H1 (cell line): ENCODE data around the gene PCDH9. TPM values are rescaled to one million over a fixed set of nuclear protein-coding genes. Genes with fewer than 3 reads are reported as not detected.

Source experiments
- CTCF ChIA-PET: fragments of 300-600 bp; sonication (Branson Sonifier 250); formaldehyde crosslinking; loops from one replicate; lab custom pipeline; 2021; ENCODE audit not compliant: partially characterized antibody; lab: Charles Lee
- POLR2A ChIA-PET: fragments of 300-600 bp; sonication (Branson Sonifier 250); formaldehyde crosslinking; loops from one replicate; lab custom pipeline; 2021; ENCODE audit warnings: inconsistent platforms; ENCODE audit not compliant: partially characterized antibody; lab: Charles Lee
- DNase-seq, 2 experiments: peaks; one replicate each; pipeline versions ENCODE4 v3.0.0 to v3.0.0-alpha.2; 2010 to 2022; ENCODE audit warnings: low spot score in 2 of 2, low read depth in 1 of 2, mixed read lengths in 1 of 2
- FAIRE-seq: peaks from 2 replicates; lab custom pipeline; 2011; peaks lifted over from hg19 to GRCh38; lab: Jason Lieb, UNC
- H2AFZ ChIP-seq: 2 replicates; pipeline ENCODE4 v1.8.1; 2012; ENCODE audit warnings: low read length, inconsistent platforms
- H2AK5ac ChIP-seq: 2 replicates; pipeline ENCODE4 v1.6.1; 2013; ENCODE audit warnings: low read depth, low read length
- H2BK120ac ChIP-seq: replicated peaks from 2 replicates; pipeline ENCODE3; 2013; ENCODE audit warnings: low read depth, low read length, inconsistent platforms
- H2BK12ac ChIP-seq: 2 replicates; pipeline ENCODE4 v1.6.1; 2013; ENCODE audit warnings: low read depth, low read length
- H2BK15ac ChIP-seq: 2 replicates; pipeline ENCODE4 v1.6.1; 2013; ENCODE audit warnings: low read length
- H2BK20ac ChIP-seq: 2 replicates; pipeline ENCODE4 v1.6.1; 2013; ENCODE audit warnings: low read length
- H2BK5ac ChIP-seq: 2 replicates; pipeline ENCODE4 v1.6.1; 2013; ENCODE audit warnings: low read depth, low read length
- H3K14ac ChIP-seq: 2 replicates; pipeline ENCODE4 v1.6.1; 2013; ENCODE audit warnings: inconsistent platforms; ENCODE audit not compliant: insufficient read length
- H3K18ac ChIP-seq: 2 replicates; pipeline ENCODE4 v1.6.1; 2013; ENCODE audit warnings: low read length; ENCODE audit errors: extremely low read depth
- H3K23ac ChIP-seq: 2 replicates; pipeline ENCODE4 v1.6.1; 2013; ENCODE audit warnings: inconsistent platforms; ENCODE audit not compliant: insufficient read length
- H3K23me2 ChIP-seq: 2 replicates; pipeline ENCODE4 v1.6.1; 2013; ENCODE audit warnings: low read depth, low read length
- H3K27ac ChIP-seq: 2 replicates; pipeline ENCODE4 v1.6.1; 2011; ENCODE audit warnings: low read depth, low read length, inconsistent platforms
- H3K27me3 ChIP-seq, 4 experiments: replicated peaks in 1 of 4; 1 replicate in 1 of 4; 2 replicates in 3 of 4; pipeline versions ENCODE4 v1.6.1 to v1.8.1; 2011 to 2013; ENCODE audit warnings: low read length in 3 of 4, mild to moderate bottlenecking in 3 of 4, inconsistent platforms in 2 of 4, mixed read lengths in 2 of 4, moderate library complexity in 1 of 4; ENCODE audit not compliant: control insufficient read depth in 3 of 4, insufficient read depth in 3 of 4; ENCODE audit errors: extremely low read depth in 1 of 4
- H3K36me3 ChIP-seq, 4 experiments: 2 replicates each; pipeline versions ENCODE4 v1.6.1 to v1.8.1; 2011 to 2013; ENCODE audit warnings: mild to moderate bottlenecking in 4 of 4, low read length in 3 of 4, moderate library complexity in 2 of 4, control low read depth in 1 of 4, inconsistent platforms in 1 of 4; ENCODE audit not compliant: insufficient read depth in 4 of 4, control insufficient read depth in 2 of 4
- H3K4ac ChIP-seq: replicated peaks from 2 replicates; pipeline ENCODE3; 2013; ENCODE audit warnings: low read length, low read depth, mixed read lengths, inconsistent platforms; ENCODE audit not compliant: insufficient read length
- H3K4me1 ChIP-seq, 4 experiments: replicated peaks in 1 of 4; 1 replicate in 1 of 4; 2 replicates in 3 of 4; pipeline versions ENCODE4 v1.6.1 to v1.8.1; 2011 to 2013; ENCODE audit warnings: low read length in 3 of 4, inconsistent platforms in 2 of 4, mixed read lengths in 1 of 4; ENCODE audit not compliant: insufficient read depth in 4 of 4, control insufficient read depth in 3 of 4
- H3K4me2 ChIP-seq, 2 experiments: 2 replicates each; pipeline versions ENCODE4 v1.6.1 to v1.8.1; 2011 to 2013; ENCODE audit warnings: low read depth in 2 of 2, low read length in 2 of 2, control low read depth in 1 of 2, inconsistent platforms in 1 of 2, mild to moderate bottlenecking in 1 of 2; ENCODE audit not compliant: insufficient read depth in 1 of 2
- H3K4me3 ChIP-seq, 4 experiments: fragments of 200-600, 300-600 bp in 1 of 4; sonication (generic), shearing (Covaris generic), sonication (Bioruptor Twin) in 1 of 4; 2 replicates each; pipeline versions ENCODE4 v1.5.1 to v1.8.1; 2011 to 2016; ENCODE audit warnings: low read length in 4 of 4, low read depth in 3 of 4, control low read depth in 2 of 4, inconsistent platforms in 2 of 4, mild to moderate bottlenecking in 2 of 4, mixed read lengths in 1 of 4, moderate library complexity in 1 of 4; ENCODE audit not compliant: insufficient read depth in 2 of 4; ENCODE audit errors: extremely low read depth in 1 of 4
- H3K56ac ChIP-seq: replicated peaks from 2 replicates; pipeline ENCODE3; 2013; ENCODE audit warnings: low read depth, mild to moderate bottlenecking, mixed read lengths, low read length, inconsistent platforms; ENCODE audit not compliant: insufficient read length
- H3K79me1 ChIP-seq: 2 replicates; pipeline ENCODE4 v1.6.1; 2013; ENCODE audit warnings: low read depth, low read length, control low read depth
- H3K79me2 ChIP-seq, 2 experiments: 2 replicates each; pipeline versions ENCODE4 v1.6.1 to v1.8.1; 2012 to 2013; ENCODE audit warnings: low read length in 2 of 2, mild to moderate bottlenecking in 2 of 2, inconsistent platforms in 1 of 2; ENCODE audit not compliant: insufficient read depth in 2 of 2, control insufficient read depth in 1 of 2
- H3K9ac ChIP-seq, 4 experiments: replicated peaks in 1 of 4; 1 replicate in 1 of 4; 2 replicates in 3 of 4; pipeline versions ENCODE4 v1.6.1 to v1.8.1; 2011 to 2013; ENCODE audit warnings: low read depth in 3 of 4, low read length in 3 of 4, control low read depth in 2 of 4, mild to moderate bottlenecking in 2 of 4, moderate library complexity in 2 of 4, inconsistent platforms in 1 of 4; ENCODE audit errors: extremely low read depth in 1 of 4
- H3K9me3 ChIP-seq, 2 experiments: 2 replicates each; pipeline versions ENCODE4 v1.6.1 to v1.8.1; 2012 to 2013; ENCODE audit warnings: mild to moderate bottlenecking in 2 of 2, moderate library complexity in 2 of 2, control low read depth in 1 of 2, inconsistent platforms in 1 of 2, low read depth in 1 of 2, low read length in 1 of 2, mixed read lengths in 1 of 2; ENCODE audit not compliant: insufficient read depth in 2 of 2
- H4K20me1 ChIP-seq, 2 experiments: replicated peaks in 1 of 2; 2 replicates each; pipeline versions ENCODE3 to v1.8.1; 2011 to 2013; ENCODE audit warnings: inconsistent platforms in 2 of 2, low read length in 2 of 2, mild to moderate bottlenecking in 1 of 2; ENCODE audit not compliant: insufficient read depth in 2 of 2, control insufficient read depth in 1 of 2
- H4K5ac ChIP-seq: 2 replicates; pipeline ENCODE4 v1.6.1; 2013; ENCODE audit warnings: low read length, low read depth, mixed read lengths, inconsistent platforms; ENCODE audit not compliant: insufficient read length
- H4K8ac ChIP-seq: 2 replicates; pipeline ENCODE4 v1.8.0; 2013; ENCODE audit warnings: mild to moderate bottlenecking, moderate library complexity, low read length, inconsistent platforms; ENCODE audit not compliant: insufficient read depth; ENCODE audit errors: extremely low read depth
- H4K91ac ChIP-seq: replicated peaks from 2 replicates; pipeline ENCODE3; 2013; ENCODE audit warnings: low read length, mixed read lengths, inconsistent platforms; ENCODE audit not compliant: insufficient read length
- ATF3 ChIP-seq: IDR thresholded peaks from 2 replicates; pipeline ENCODE4 v1.6.1; 2011; ENCODE audit warnings: low read depth, mild to moderate bottlenecking, low read length; ENCODE audit not compliant: insufficient read depth
- GABPA ChIP-seq: IDR thresholded peaks from 2 replicates; pipeline ENCODE4 v1.6.1; 2011; ENCODE audit warnings: mild to moderate bottlenecking, low read length, moderate library complexity, borderline replicate concordance; ENCODE audit not compliant: insufficient read depth
- HDAC2 ChIP-seq, 2 experiments: fragments of 300-600 bp in 1 of 2; sonication (generic) in 1 of 2; IDR thresholded peaks; 2 replicates each; pipeline ENCODE4 v1.6.1; 2011 to 2012; ENCODE audit warnings: low read depth in 2 of 2, low read length in 2 of 2, mild to moderate bottlenecking in 2 of 2, moderate library complexity in 2 of 2, borderline replicate concordance in 1 of 2, inconsistent platforms in 1 of 2
- JUND ChIP-seq: IDR thresholded peaks from 2 replicates; pipeline ENCODE4 v1.6.1; 2011; ENCODE audit warnings: mild to moderate bottlenecking, improper control_type of control experiment, low read length
- POLR2AphosphoS5 ChIP-seq: IDR thresholded peaks from 2 replicates; pipeline ENCODE4 v1.6.1; 2011; ENCODE audit warnings: low read depth, low read length
- SIX5 ChIP-seq: IDR thresholded peaks from 2 replicates; pipeline ENCODE4 v1.6.1; 2011; ENCODE audit warnings: mild to moderate bottlenecking, low read depth, low read length
- ZNF274 ChIP-seq: IDR thresholded peaks from 2 replicates; pipeline ENCODE4 v1.7.0; 2012; ENCODE audit warnings: low read length, borderline replicate concordance; ENCODE audit errors: extremely low read depth
- WGBS, 2 experiments: shearing (Covaris generic) in 1 of 2; methylation state at CpG; one replicate each; pipeline versions ENCODE4 v1.1.6 to v1.1.7; 2013 to 2015; ENCODE audit warnings: low lambda C conversion rate in 2 of 2, mixed read lengths in 2 of 2, inconsistent platforms in 1 of 2, low coverage in 1 of 2, missing lambda C conversion rate in 1 of 2; ENCODE audit not compliant: insufficient replicate concordance in 2 of 2, insufficient coverage in 1 of 2, insufficient read length in 1 of 2; ENCODE audit errors: extremely low coverage in 1 of 2, missing lambda C conversion rate in 1 of 2; 5-methylcytosine and 5-hydroxymethylcytosine counted together
- polyA plus RNA-seq, 7 experiments: library from polyadenylated mRNA; depleted of rRNA in 3 of 7; stranded (reverse) in 5 of 7; unstranded in 2 of 7; fragments of >200 nt in 5 of 7; fragments of 200-250 nt in 2 of 7; gene quantifications; 1 replicate in 5 of 7; 2 replicates in 1 of 7; 4 replicates in 1 of 7; pipeline versions ENCODE4 v1.2.1 to v1.2.3, GENCODE V29; 2011 to 2013; ENCODE audit warnings: missing spikeins in 2 of 7, mixed read lengths in 2 of 7
- total RNA-seq: library from RNA; stranded (reverse); fragmentation: NEBNext Ultra II Directional; extraction: Animal tissue kit (Norgen Biotek cat#: 25700); gene quantifications from 2 replicates; pipeline ENCODE4 v1.2.1, GENCODE V29; 2021

PCDH9 gene
- total and polyA plus RNA-seq, 2 of the 8 experiments (the other 6 are each of a cell fraction or from before 2014, with no cell fraction given) = 0.12 to 0.60 TPM

- H3K79me2 ChIP-seq = no peaks in the 10 kb centered on the region
- no peak overlapping the region for H3K4me2 ChIP-seq
- peak overlapping the region; percentile 70; the same call in 1 of the 2 replicates for H2AFZ ChIP-seq
- no peaks in the 10 kb centered on the region for H3K4me1 ChIP-seq
- no peak overlapping the region for H3K27ac ChIP-seq
- H3K23me2 ChIP-seq = no peaks in the 10 kb centered on the region
- H3K23ac ChIP-seq = no peak overlapping the region
- H2BK20ac ChIP-seq = no peak overlapping the region
- ChIA-PET CTCF (interaction anchor here (1.0 kb wide), 1 partner anchor 9 kb away, joined by 4 read pairs; no protein-coding TSS in a partner anchor), POLR2A (no interaction called here)
- H4K5ac ChIP-seq = no peak overlapping the region
- peak overlapping the region; percentile 57; the same call in 1 of the 2 replicates for H4K8ac ChIP-seq
- H2BK12ac ChIP-seq = no peak overlapping the region
- H3K27me3 ChIP-seq = no peaks in the 10 kb centered on the region
- no peak overlapping the region for H3K14ac ChIP-seq
- peaks cover 0 to under 1% of the 10 kb centered on the region in 2 experiments; a peak in 1 of 4 replicates for H3K9me3 ChIP-seq
- no peaks in the 10 kb centered on the region for H3K36me3 ChIP-seq
- no peak overlapping the region for H3K4ac ChIP-seq
- no peak for FAIRE-seq
- H2BK15ac ChIP-seq = no peak overlapping the region
- H2AK5ac ChIP-seq = no peak overlapping the region
- no peak for DNase-seq
- no peak overlapping the region for H3K9ac ChIP-seq
- no peak overlapping the region for H3K4me3 ChIP-seq
- no peak overlapping the region for H3K18ac ChIP-seq
- H2BK120ac ChIP-seq = no peak overlapping the region
- no peaks in the 10 kb centered on the region for H3K79me1 ChIP-seq
- no peak overlapping the region for H4K91ac ChIP-seq
- WGBS, 2 experiments = 75% methylated on average over 4 of the region's 4 CpGs; no CpG with 5 or more reads in 1 of the 2 experiments
- no peak overlapping the region for H3K56ac ChIP-seq
- H4K20me1 ChIP-seq = no peaks in the 10 kb centered on the region
- no peak for TF ChIP-seq HDAC2 (IDR thresholded peaks at IDR 0.05; ENCODE audit: borderline replicate concordance in 1 of 2, low read depth in 2 of 2, low read length in 2 of 2)
- no peak for TF ChIP-seq ZNF274
- no peak for TF ChIP-seq SIX5
- no peak for TF ChIP-seq POLR2AphosphoS5
- TF ChIP-seq GABPA = no peak
- no peak for TF ChIP-seq ATF3
- no peak for TF ChIP-seq JUND
- no peak overlapping the region for H2BK5ac ChIP-seq
These were observed 343.9 kb downstream of the PCDH9 start for GRCh38 chr13:66886264-66886663.
